HCT116 (cell line): ENCODE results near the gene FKBP5. TPM values are rescaled to one million over a fixed set of nuclear protein-coding genes. Genes with fewer than 3 reads are reported as not detected.

Experiments
- ATAC-seq: fragments of 200-7000 bp; cut with Tn5 transposase; 2 replicates; pipeline ENCODE4 v1.9.1; 2020; ENCODE audit warnings: mild to moderate bottlenecking, moderate library complexity
- BruUV-seq: library from RNA; stranded (reverse); fragments of 400-500 nt; replicated peaks from 2 replicates; lab custom pipeline; 2021; lab: Mats Ljungman, UMichigan
- CTCF ChIA-PET: fragments of 300-600 bp; sonication (Branson Sonifier 250); formaldehyde crosslinking; loops from one replicate; lab custom pipeline; 2021; ENCODE audit warnings: antibody characterized with exemption; lab: Charles Lee
- POLR2A ChIA-PET: fragments of 300-600, 350-600 bp; sonication (Branson Sonifier 250); formaldehyde crosslinking; loops from one replicate; lab custom pipeline; 2021; ENCODE audit warnings: antibody characterized with exemption; lab: Charles Lee
- RAD21 ChIA-PET, 2 experiments: fragments of 300-600 bp; sonication (Branson Sonifier 250); formaldehyde crosslinking; loops; one replicate each; lab custom pipeline; 2023; ENCODE audit warnings: low total read pairs in 2 of 2; ENCODE audit not compliant: uncharacterized antibody in 2 of 2, unreplicated experiment in 2 of 2, low non-redundant PET in 1 of 2; lab: Charles Lee
- DNase-seq: peaks from one replicate; pipeline ENCODE4 v3.0.0-alpha.2; 2010; ENCODE audit warnings: low read depth, low spot score
- H2AFZ ChIP-seq: fragments of 200-600 bp; shearing (Covaris generic), sonication (generic); 2 replicates; pipeline ENCODE4 v1.6.1; 2017; ENCODE audit warnings: low read depth, mixed run types, mixed read lengths, antibody characterized with exemption, low read length; ENCODE audit not compliant: poor library complexity, severe bottlenecking
- H3K27ac ChIP-seq: 2 replicates; pipeline ENCODE4 v1.5.1; 2012; ENCODE audit warnings: low read depth, low read length
- H3K27me3 ChIP-seq: fragments of 200-600 bp; sonication (generic); 2 replicates; pipeline ENCODE4 v1.6.1; 2016; ENCODE audit warnings: mixed run types, low read length, mixed read lengths; ENCODE audit not compliant: insufficient read depth
- H3K36me3 ChIP-seq, 2 experiments: fragments of 200-500 bp in 1 of 2; fragments of 200-600 bp in 1 of 2; sonication (Bioruptor generic) in 1 of 2; sonication (generic) in 1 of 2; 2 replicates each; pipeline versions ENCODE4 v1.5.1 to v1.6.1; 2014 to 2016; ENCODE audit warnings: low read length in 2 of 2, inconsistent platforms in 1 of 2, mixed read lengths in 1 of 2, mixed run types in 1 of 2; ENCODE audit not compliant: insufficient read depth in 2 of 2, control insufficient read depth in 1 of 2
- H3K4me1 ChIP-seq, 2 experiments: fragments of 200-600 bp in 1 of 2; sonication (generic) in 1 of 2; 2 replicates each; pipeline versions ENCODE4 v1.5.1 to v1.6.1; 2012 to 2017; ENCODE audit warnings: low read length in 2 of 2, inconsistent platforms in 1 of 2, mild to moderate bottlenecking in 1 of 2, mixed read lengths in 1 of 2, mixed run types in 1 of 2, moderate library complexity in 1 of 2; ENCODE audit not compliant: insufficient read depth in 2 of 2, control insufficient read depth in 1 of 2
- H3K4me2 ChIP-seq: fragments of 200-600 bp; sonication (generic); 2 replicates; pipeline ENCODE4 v1.6.1; 2017; ENCODE audit warnings: mixed run types, low read length, mixed read lengths
- H3K4me3 ChIP-seq, 2 experiments: fragments of 200-600 bp in 1 of 2; sonication (generic) in 1 of 2; replicated peaks in 1 of 2; 2 replicates each; pipeline ENCODE4 v1.5.1; 2011 to 2016; ENCODE audit warnings: low read length in 2 of 2, control low read depth in 1 of 2, low read depth in 1 of 2, mild to moderate bottlenecking in 1 of 2, mixed read lengths in 1 of 2, mixed run types in 1 of 2
- H3K79me2 ChIP-seq: fragments of 200-600 bp; sonication (generic); 2 replicates; pipeline ENCODE4 v1.6.1; 2017; ENCODE audit warnings: mild to moderate bottlenecking, mixed run types, low read length, moderate library complexity, mixed read lengths; ENCODE audit not compliant: insufficient read depth
- H3K9ac ChIP-seq: fragments of 200-600 bp; sonication (generic); 2 replicates; pipeline ENCODE4 v1.6.1; 2016; ENCODE audit warnings: low read length, mixed read lengths
- H3K9me2 ChIP-seq: fragments of 200-600 bp; sonication (generic), shearing (Covaris generic); 2 replicates; pipeline ENCODE4 v1.6.1; 2017; ENCODE audit warnings: mixed run types, mild to moderate bottlenecking, moderate library complexity; ENCODE audit not compliant: insufficient read depth
- H3K9me3 ChIP-seq, 2 experiments: fragments of 200-500 bp in 1 of 2; fragments of 200-600 bp in 1 of 2; sonication (Bioruptor generic) in 1 of 2; sonication (generic) in 1 of 2; 2 replicates each; pipeline ENCODE4 v1.6.1; 2014 to 2017; ENCODE audit warnings: low read length in 2 of 2, mixed read lengths in 2 of 2, inconsistent platforms in 1 of 2, low read depth in 1 of 2, mild to moderate bottlenecking in 1 of 2, mixed run types in 1 of 2, moderate library complexity in 1 of 2; ENCODE audit not compliant: control insufficient read depth in 1 of 2, insufficient read depth in 1 of 2
- H4K20me1 ChIP-seq: fragments of 200-600 bp; sonication (generic), shearing (Covaris generic); 2 replicates; pipeline ENCODE4 v1.6.1; 2017; ENCODE audit warnings: mixed run types, mild to moderate bottlenecking, moderate library complexity; ENCODE audit not compliant: insufficient read depth
- EGR1 ChIP-seq: IDR thresholded peaks from 2 replicates; pipeline ENCODE4 v1.6.1; 2012; ENCODE audit warnings: low read depth
- ELF1 ChIP-seq: IDR thresholded peaks from 2 replicates; pipeline ENCODE4 v1.6.1; 2012; ENCODE audit warnings: low read depth, borderline replicate concordance
- EZH2 ChIP-seq: fragments of 200-600 bp; sonication (generic); IDR thresholded peaks from 2 replicates; pipeline ENCODE4 v1.6.1; 2017; ENCODE audit warnings: antibody characterized with exemption, mixed run types
- EZH2phosphoT487 ChIP-seq: fragments of 200-600 bp; IDR thresholded peaks from 2 replicates; pipeline ENCODE4 v1.6.1; 2018; ENCODE audit warnings: antibody characterized with exemption, borderline replicate concordance
- FOSL1 ChIP-seq: IDR thresholded peaks from 2 replicates; pipeline ENCODE4 v1.6.1; 2012; ENCODE audit warnings: low read depth
- MAX ChIP-seq: IDR thresholded peaks from 2 replicates; pipeline ENCODE4 v1.6.1; 2012
- POLR2AphosphoS5 ChIP-seq: IDR thresholded peaks from 2 replicates; pipeline ENCODE4 v1.6.1; 2011; ENCODE audit warnings: mild to moderate bottlenecking, low read depth, low read length, moderate library complexity
- SIN3A ChIP-seq: IDR thresholded peaks from 2 replicates; pipeline ENCODE4 v1.6.1; 2012; ENCODE audit warnings: low read depth
- SP1 ChIP-seq: IDR thresholded peaks from 2 replicates; pipeline ENCODE4 v1.6.1; 2012; ENCODE audit warnings: low read depth
- SRF ChIP-seq: IDR thresholded peaks from 2 replicates; pipeline ENCODE4 v1.6.1; 2012; ENCODE audit warnings: low read depth
- TCF7L2 ChIP-seq: IDR thresholded peaks from 2 replicates; pipeline ENCODE4 v1.7.0; 2011; ENCODE audit warnings: borderline replicate concordance, inconsistent platforms; ENCODE audit not compliant: insufficient read depth, insufficient read length; ENCODE audit errors: extremely low read depth
- YY1 ChIP-seq: IDR thresholded peaks from 2 replicates; pipeline ENCODE4 v1.6.1; 2011; ENCODE audit warnings: low read length, low read depth, moderate library complexity, mild to moderate bottlenecking; ENCODE audit not compliant: insufficient replicate concordance; ENCODE audit errors: extremely low read depth
- ZFX ChIP-seq: fragments of 450-650 bp; IDR thresholded peaks from 2 replicates; pipeline ENCODE4 v1.6.1; 2017
- intact Hi-C: fragments of 100-400 bp; cut with micrococcal nuclease; formaldehyde crosslinking; loops from 2 replicates; pipeline ENCODE4 v1.10.0; 2022
- total RNA-seq: library from RNA; stranded (reverse); gene quantifications from one replicate; pipeline ENCODE4 v1.2.1, GENCODE V29; 2021; ENCODE audit not compliant: unreplicated experiment
- TF ChIP-seq, protein P1 (sequence below): IDR thresholded peaks from 2 replicates; pipeline ENCODE4 v1.6.1; 2011; ENCODE audit warnings: mild to moderate bottlenecking, low read length, moderate library complexity; ENCODE audit not compliant: insufficient replicate concordance; ENCODE audit errors: extremely low read depth
- TF ChIP-seq, protein P2 (sequence below): IDR thresholded peaks from 2 replicates; pipeline ENCODE4 v1.6.1; 2012; ENCODE audit warnings: low read depth

The FKBP5 gene
- total RNA-seq, 1 experiment from 2014 or later: 50.3 TPM

DNA sequence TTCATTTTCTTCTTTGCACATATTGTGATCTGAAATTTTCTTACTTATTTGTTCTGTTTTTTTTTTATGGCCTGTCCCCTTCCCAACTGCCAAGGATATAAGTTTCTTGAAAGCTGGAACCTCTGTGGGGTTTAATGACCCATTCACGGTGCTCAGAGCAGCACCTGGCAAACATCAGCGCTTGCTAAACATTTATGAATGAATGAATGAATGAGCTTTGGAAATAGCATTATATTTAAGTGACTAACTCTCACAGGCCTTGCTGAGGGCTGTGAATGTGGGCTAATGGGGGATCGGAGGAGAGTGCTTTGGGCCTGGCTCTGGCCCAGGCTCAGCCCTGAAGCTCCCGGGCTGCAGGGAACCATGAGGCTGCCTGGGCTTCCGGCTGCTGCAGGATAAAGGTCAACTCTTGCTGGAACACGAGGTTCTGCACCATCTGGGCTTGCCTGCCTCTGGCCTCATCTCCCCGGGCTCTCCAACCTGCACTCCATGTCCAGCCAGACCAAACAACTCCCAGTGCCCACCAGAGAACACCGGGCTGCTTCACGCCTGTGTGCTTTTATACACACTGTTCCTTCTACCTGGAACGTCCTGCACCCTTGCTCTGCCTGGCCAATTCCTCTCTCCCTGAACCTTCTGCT lies 33.5 kb upstream of the FKBP5 start:
- peaks cover 17 to 26% of the 10 kb centered on the region in 2 experiments for H3K4me1 ChIP-seq
- POLR2A ChIA-PET: no interaction called here
- TF ChIP-seq EGR1 (no peak), TCF7L2 (no peak), EZH2 (no peak), MAX (no peak), SP1 (no peak), POLR2AphosphoS5 (no peak), YY1 (no peak), EZH2phosphoT487 (no peak), SIN3A (no peak), FOSL1 (no peak), ZFX (no peak), SRF (no peak), ELF1 (no peak)
- TF ChIP-seq, protein P1, sequence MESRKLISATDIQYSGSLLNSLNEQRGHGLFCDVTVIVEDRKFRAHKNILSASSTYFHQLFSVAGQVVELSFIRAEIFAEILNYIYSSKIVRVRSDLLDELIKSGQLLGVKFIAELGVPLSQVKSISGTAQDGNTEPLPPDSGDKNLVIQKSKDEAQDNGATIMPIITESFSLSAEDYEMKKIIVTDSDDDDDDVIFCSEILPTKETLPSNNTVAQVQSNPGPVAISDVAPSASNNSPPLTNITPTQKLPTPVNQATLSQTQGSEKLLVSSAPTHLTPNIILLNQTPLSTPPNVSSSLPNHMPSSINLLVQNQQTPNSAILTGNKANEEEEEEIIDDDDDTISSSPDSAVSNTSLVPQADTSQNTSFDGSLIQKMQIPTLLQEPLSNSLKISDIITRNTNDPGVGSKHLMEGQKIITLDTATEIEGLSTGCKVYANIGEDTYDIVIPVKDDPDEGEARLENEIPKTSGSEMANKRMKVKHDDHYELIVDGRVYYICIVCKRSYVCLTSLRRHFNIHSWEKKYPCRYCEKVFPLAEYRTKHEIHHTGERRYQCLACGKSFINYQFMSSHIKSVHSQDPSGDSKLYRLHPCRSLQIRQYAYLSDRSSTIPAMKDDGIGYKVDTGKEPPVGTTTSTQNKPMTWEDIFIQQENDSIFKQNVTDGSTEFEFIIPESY: no peak
- TF ChIP-seq, protein P2, sequence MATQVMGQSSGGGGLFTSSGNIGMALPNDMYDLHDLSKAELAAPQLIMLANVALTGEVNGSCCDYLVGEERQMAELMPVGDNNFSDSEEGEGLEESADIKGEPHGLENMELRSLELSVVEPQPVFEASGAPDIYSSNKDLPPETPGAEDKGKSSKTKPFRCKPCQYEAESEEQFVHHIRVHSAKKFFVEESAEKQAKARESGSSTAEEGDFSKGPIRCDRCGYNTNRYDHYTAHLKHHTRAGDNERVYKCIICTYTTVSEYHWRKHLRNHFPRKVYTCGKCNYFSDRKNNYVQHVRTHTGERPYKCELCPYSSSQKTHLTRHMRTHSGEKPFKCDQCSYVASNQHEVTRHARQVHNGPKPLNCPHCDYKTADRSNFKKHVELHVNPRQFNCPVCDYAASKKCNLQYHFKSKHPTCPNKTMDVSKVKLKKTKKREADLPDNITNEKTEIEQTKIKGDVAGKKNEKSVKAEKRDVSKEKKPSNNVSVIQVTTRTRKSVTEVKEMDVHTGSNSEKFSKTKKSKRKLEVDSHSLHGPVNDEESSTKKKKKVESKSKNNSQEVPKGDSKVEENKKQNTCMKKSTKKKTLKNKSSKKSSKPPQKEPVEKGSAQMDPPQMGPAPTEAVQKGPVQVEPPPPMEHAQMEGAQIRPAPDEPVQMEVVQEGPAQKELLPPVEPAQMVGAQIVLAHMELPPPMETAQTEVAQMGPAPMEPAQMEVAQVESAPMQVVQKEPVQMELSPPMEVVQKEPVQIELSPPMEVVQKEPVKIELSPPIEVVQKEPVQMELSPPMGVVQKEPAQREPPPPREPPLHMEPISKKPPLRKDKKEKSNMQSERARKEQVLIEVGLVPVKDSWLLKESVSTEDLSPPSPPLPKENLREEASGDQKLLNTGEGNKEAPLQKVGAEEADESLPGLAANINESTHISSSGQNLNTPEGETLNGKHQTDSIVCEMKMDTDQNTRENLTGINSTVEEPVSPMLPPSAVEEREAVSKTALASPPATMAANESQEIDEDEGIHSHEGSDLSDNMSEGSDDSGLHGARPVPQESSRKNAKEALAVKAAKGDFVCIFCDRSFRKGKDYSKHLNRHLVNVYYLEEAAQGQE: no peak
- TF ChIP-seq, all 23 proteins: peak for 0
- H3K4me3 ChIP-seq: no peak overlapping the region
- BruUV-seq: no TSS peak
- ChIA-PET RAD21 (no interaction called here), CTCF (no interaction called here)
- H3K36me3 ChIP-seq: no peaks in the 10 kb centered on the region
- no peaks in the 10 kb centered on the region for H3K9me2 ChIP-seq
- no peak overlapping the region for H3K9ac ChIP-seq
- no peaks in the 10 kb centered on the region for H4K20me1 ChIP-seq
- no peak overlapping the region for H3K27ac ChIP-seq
- ATAC-seq: no peak
- H3K9me3 ChIP-seq: no peaks in the 10 kb centered on the region
- no peaks in the 10 kb centered on the region for H3K79me2 ChIP-seq
- no peaks in the 10 kb centered on the region for H3K27me3 ChIP-seq
- no peak overlapping the region for H2AFZ ChIP-seq
- no peak overlapping the region for H3K4me2 ChIP-seq
- DNase-seq: no peak
- intact Hi-C loops: no loop called here
